HEK293 (cell line): ENCODE measurements around the gene CACNA1E.

Experiments
- CTCF ChIA-PET: fragments of 350-600 bp; formaldehyde crosslinking; extraction: SDS; loops from one replicate; lab custom pipeline; 2021; ENCODE audit warnings: antibody characterized with exemption; lab: Yijun Ruan, JAX
- POLR2A ChIA-PET: fragments of 300-600 bp; formaldehyde crosslinking; extraction: SDS; loops from one replicate; lab custom pipeline; 2020; ENCODE audit warnings: antibody characterized with exemption, inconsistent platforms; lab: Yijun Ruan, JAX
- H3K27ac ChIP-seq: fragments of 200-500 bp; sonication (Bioruptor generic); 2 replicates; pipeline ENCODE4 v1.5.1; 2014; ENCODE audit warnings: low read depth, low read length, control low read depth, inconsistent platforms; ENCODE audit errors: extremely low read depth
- H3K36me3 ChIP-seq, 2 experiments: fragments of 200-500 bp in 1 of 2; sonication (Bioruptor generic) in 1 of 2; 1 replicate in 1 of 2; 2 replicates in 1 of 2; pipeline ENCODE4 v1.5.1; 2014 to 2017; ENCODE audit warnings: inconsistent platforms in 2 of 2, low read length in 2 of 2; ENCODE audit not compliant: control insufficient read depth in 2 of 2, insufficient read depth in 1 of 2
- H3K4me1 ChIP-seq: fragments of 200-500 bp; sonication (Bioruptor generic); 2 replicates; pipeline ENCODE4 v1.5.1; 2014; ENCODE audit warnings: mild to moderate bottlenecking, low read length, inconsistent platforms; ENCODE audit not compliant: control insufficient read depth, insufficient read depth
- H3K4me3 ChIP-seq: 2 replicates; pipeline ENCODE4 v1.5.1; 2011; ENCODE audit warnings: low read depth, mild to moderate bottlenecking, control low read depth, low read length, moderate library complexity
- H3K9me3 ChIP-seq: fragments of 200-500 bp; sonication (Bioruptor generic); 2 replicates; pipeline ENCODE4 v1.5.1; 2014; ENCODE audit warnings: low read depth, low read length, inconsistent platforms; ENCODE audit not compliant: control insufficient read depth, insufficient read depth
- ELK4 ChIP-seq: IDR thresholded peaks from 2 replicates; pipeline ENCODE4 v1.6.1; 2011; ENCODE audit warnings: mild to moderate bottlenecking, low read depth, low read length, borderline replicate concordance
- PRDM6 ChIP-seq: fragments of 450-650 bp; formaldehyde crosslinking; IDR thresholded peaks from 2 replicates; pipeline ENCODE4 v1.5.1; 2017; ENCODE audit warnings: missing biosample characterization, missing genetic modification characterization
- SCRT1 ChIP-seq: fragments of 450-650 bp; formaldehyde crosslinking; IDR thresholded peaks from 2 replicates; pipeline ENCODE4 v1.5.1; 2016; ENCODE audit warnings: missing biosample characterization, missing genetic modification characterization, borderline replicate concordance
- SP3 ChIP-seq: fragments of 450-650 bp; formaldehyde crosslinking; IDR thresholded peaks from 2 replicates; pipeline ENCODE4 v1.5.1; 2016; ENCODE audit warnings: missing biosample characterization, missing genetic modification characterization
- TRIM28 ChIP-seq: IDR thresholded peaks from 2 replicates; pipeline ENCODE4 v1.6.1; 2011; ENCODE audit warnings: low read length, control low read depth, borderline replicate concordance
- ZBTB26 ChIP-seq: fragments of 450-650 bp; formaldehyde crosslinking; optimal IDR thresholded peaks from 2 replicates; pipeline ENCODE3; 2016; ENCODE audit warnings: missing biosample characterization, mild to moderate bottlenecking, missing genetic modification characterization
- ZBTB44 ChIP-seq: fragments of 450-650 bp; IDR thresholded peaks from 2 replicates; pipeline ENCODE4 v1.5.1; 2018; ENCODE audit warnings: missing biosample characterization, mild to moderate bottlenecking, missing genetic modification characterization
- ZFHX2 ChIP-seq: fragments of 450-650 bp; formaldehyde crosslinking; conservative IDR thresholded peaks from 2 replicates; pipeline ENCODE4 v1.5.1; 2016; ENCODE audit warnings: missing biosample characterization, missing genetic modification characterization
- ZNF114 ChIP-seq: fragments of 450-650 bp; formaldehyde crosslinking; IDR thresholded peaks from 2 replicates; pipeline ENCODE4 v1.5.0; 2017; ENCODE audit warnings: missing biosample characterization, missing genetic modification characterization
- ZNF202 ChIP-seq: fragments of 450-650 bp; formaldehyde crosslinking; IDR thresholded peaks from 2 replicates; pipeline ENCODE4 v1.5.1; 2016; ENCODE audit warnings: missing biosample characterization, missing genetic modification characterization, borderline replicate concordance
- ZNF214 ChIP-seq: fragments of 450-650 bp; formaldehyde crosslinking; IDR thresholded peaks from 2 replicates; pipeline ENCODE4 v1.5.1; 2017; ENCODE audit warnings: missing biosample characterization, mild to moderate bottlenecking, missing genetic modification characterization, borderline replicate concordance
- ZNF335 ChIP-seq: fragments of 450-650 bp; formaldehyde crosslinking; conservative IDR thresholded peaks from 2 replicates; pipeline ENCODE4 v1.5.1; 2016; ENCODE audit warnings: missing biosample characterization, missing genetic modification characterization
- ZNF423 ChIP-seq: fragments of 450-650 bp; formaldehyde crosslinking; IDR thresholded peaks from 2 replicates; pipeline ENCODE4 v1.5.1; 2016; ENCODE audit warnings: missing biosample characterization, missing genetic modification characterization
- ZNF501 ChIP-seq: fragments of 450-650 bp; formaldehyde crosslinking; IDR thresholded peaks from 2 replicates; pipeline ENCODE4 v1.5.1; 2016; ENCODE audit warnings: missing biosample characterization, missing genetic modification characterization
- ZNF544 ChIP-seq: fragments of 450-650 bp; formaldehyde crosslinking; IDR thresholded peaks from 2 replicates; pipeline ENCODE4 v1.5.0; 2017; ENCODE audit warnings: missing biosample characterization, missing genetic modification characterization
- ZNF561 ChIP-seq: fragments of 450-650 bp; IDR thresholded peaks from 2 replicates; pipeline ENCODE4 v1.5.1; 2018; ENCODE audit warnings: missing biosample characterization, missing genetic modification characterization, borderline replicate concordance
- ZNF645 ChIP-seq: fragments of 450-650 bp; formaldehyde crosslinking; IDR thresholded peaks from 2 replicates; pipeline ENCODE4; 2016; ENCODE audit warnings: missing biosample characterization, missing genetic modification characterization
- ZNF658 ChIP-seq: fragments of 450-650 bp; formaldehyde crosslinking; IDR thresholded peaks from 2 replicates; pipeline ENCODE4; 2016; ENCODE audit warnings: missing biosample characterization, missing genetic modification characterization
- ZNF660 ChIP-seq: fragments of 450-650 bp; IDR thresholded peaks from 2 replicates; pipeline ENCODE4 v1.5.1; 2018; ENCODE audit warnings: missing biosample characterization, mild to moderate bottlenecking, missing genetic modification characterization
- ZNF768 ChIP-seq: fragments of 450-650 bp; formaldehyde crosslinking; IDR thresholded peaks from 2 replicates; pipeline ENCODE4 v1.5.1; 2018; ENCODE audit warnings: missing biosample characterization, mild to moderate bottlenecking, missing genetic modification characterization
- ZNF791 ChIP-seq: fragments of 450-650 bp; formaldehyde crosslinking; IDR thresholded peaks from 2 replicates; pipeline ENCODE4 v1.5.1; 2016; ENCODE audit warnings: missing biosample characterization, missing genetic modification characterization
- ZNF837 ChIP-seq: fragments of 450-650 bp; formaldehyde crosslinking; IDR thresholded peaks from 2 replicates; pipeline ENCODE4 v1.5.1; 2016; ENCODE audit warnings: missing biosample characterization, missing genetic modification characterization
- ZSCAN5A ChIP-seq: fragments of 450-650 bp; formaldehyde crosslinking; IDR thresholded peaks from 2 replicates; pipeline ENCODE4 v1.5.1; 2016; ENCODE audit warnings: missing biosample characterization, missing genetic modification characterization

Gene CACNA1E

GRCh38 chr1:181583598-181583997 lies 100.3 kb downstream of the CACNA1E start (continued):
- TF ChIP-seq ZNF335 (tag by site-specific recombination) (no peak), ZNF837 (tag by site-specific recombination) (no peak), ZNF423 (tag by site-specific recombination) (no peak), ZNF501 (tag by site-specific recombination) (no peak), ZNF214 (tag by site-specific recombination) (no peak), ZNF768 (no peak)
- TF ChIP-seq, all 188 proteins: peak for 0

GRCh38 chr1:181587870-181588438 lies 104.6 kb downstream of the CACNA1E start:
- CTCF ChIA-PET, result interaction anchor here (0.7 kb wide), 1 partner anchor 25 kb away, joined by 4 read pairs; no protein-coding TSS in a partner anchor
- POLR2A ChIA-PET, result no interaction called here
- TF ChIP-seq ZNF791 (no peak), ZNF645 (tag by site-specific recombination) (no peak), PRDM6 (no peak), TRIM28 (no peak), ZNF561 (no peak), ZBTB26 (no peak), ZBTB44 (tag by site-specific recombination) (no peak), ZNF114 (no peak), SP3 (tag by site-specific recombination) (no peak), SCRT1 (tag by site-specific recombination) (no peak), ZNF202 (tag by site-specific recombination) (no peak), ELK4 (no peak), ZNF660 (tag by site-specific recombination) (no peak), ZNF544 (tag by site-specific recombination) (no peak), ZSCAN5A (tag by site-specific recombination) (no peak), ZFHX2 (tag by site-specific recombination) (no peak), ZNF658 (tag by site-specific recombination) (no peak)

More at GRCh38 chr1:181587870-181588438, 104.6 kb downstream of the CACNA1E start:
- Histone ChIP-seq H3K4me3 (no peak overlapping the region), H3K4me1 (no peaks in the 10 kb centered on the region), H3K36me3 (no peaks in the 10 kb centered on the region), H3K27ac (no peak overlapping the region), H3K9me3 (no peaks in the 10 kb centered on the region)
